ENCODE results near the gene CRK.

DNA sequence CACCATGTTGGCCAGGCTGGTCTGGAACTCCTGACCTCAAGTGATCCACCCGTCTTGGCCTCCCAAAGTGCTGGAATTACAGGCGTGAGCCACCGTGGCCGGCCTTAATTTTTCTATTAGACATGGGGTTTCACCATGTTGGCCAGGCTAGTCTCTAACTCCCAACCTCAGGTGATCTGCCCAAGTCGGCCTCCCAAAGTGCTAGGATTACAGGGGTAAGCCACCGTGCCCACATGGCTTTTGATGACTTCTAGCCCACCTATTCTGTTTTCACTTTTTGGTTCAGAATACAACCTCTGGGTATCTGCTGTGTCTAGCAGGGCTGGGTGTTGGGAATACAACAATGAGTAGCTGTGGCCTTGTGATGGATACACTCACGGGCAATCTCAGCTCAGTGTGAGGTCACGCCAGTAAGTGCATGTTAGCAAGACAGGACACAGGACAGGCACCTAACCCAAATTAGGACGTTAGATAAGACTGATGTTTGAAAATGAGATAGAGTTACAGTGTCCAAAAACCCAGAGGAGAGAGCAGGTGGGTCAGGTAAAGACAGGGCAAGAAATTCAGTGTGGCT lies 41.9 kb downstream of the CRK start:
- no peak for TF ChIP-seq POLR2A (IDR thresholded peaks at IDR 0.05; ENCODE audit: low read length)
- no peak for TF ChIP-seq GATA1 (IDR thresholded peaks at IDR 0.05; ENCODE audit: low read depth, low read length)

Measured in erythroblast (primary cell).